Ovary (tissue), 3 donors: ENCODE data around the gene RBM15.

Experiments
- CTCF ChIP-seq, 3 donors: fragments of 450-650 bp in 2 of 3; fragments of 200-600 bp in 1 of 3; IDR thresholded peaks; one replicate each; pipeline versions ENCODE4 v1.5.1 to v1.8.0; 2016 to 2022; ENCODE audit warnings: antibody characterized with exemption in 3 of 3, mild to moderate bottlenecking in 1 of 3
- EP300 ChIP-seq: sonication (generic); formaldehyde crosslinking; IDR thresholded peaks from one replicate; pipeline ENCODE4 v1.6.1; 2017; ENCODE audit warnings: antibody characterized with exemption
- donor health status: DM: no; HTN: no; CAD: no.

GRCh38 chr1:110341872-110342331 lies 2.7 kb downstream of the RBM15 start:
- TF ChIP-seq CTCF (IDR thresholded peaks at IDR 0.05) (no peak), EP300 (no peak)
